ENCODE data around the gene CLK1.

Gene CLK1

GRCh38 chr2:200810252-200810997 lies 54.0 kb downstream of the CLK1 start:
- peak; percentile 43 for DNase-seq

GRCh38 chr2:200809506-200810251 lies 54.8 kb downstream of the CLK1 start:
- no peak for DNase-seq

All from MV-4-11 (cell line).